Activated naive CD4-positive, alpha-beta T cell treated with anti-CD3 and anti-CD28 coated beads, Interleukin-2, amount 50 U/mL, for 24 hours (primary cell): Measurements from ENCODE around the gene CAMKMT.

Experiments
- H3K27ac Mint-ChIP-seq: one replicate; pipeline ENCODE4 v1.8.0; 2021; ENCODE audit warnings: mild to moderate bottlenecking, mixed read lengths
- H3K27me3 Mint-ChIP-seq: one replicate; pipeline ENCODE4 v1.8.0; 2021; ENCODE audit warnings: mixed read lengths
- H3K36me3 Mint-ChIP-seq: one replicate; pipeline ENCODE4 v1.8.0; 2021; ENCODE audit warnings: mixed read lengths
- H3K4me1 Mint-ChIP-seq: one replicate; pipeline ENCODE4 v1.8.0; 2021; ENCODE audit warnings: mixed read lengths
- H3K4me3 Mint-ChIP-seq: one replicate; pipeline ENCODE4 v1.8.0; 2021; ENCODE audit warnings: mild to moderate bottlenecking, mixed read lengths
- H3K9me3 Mint-ChIP-seq: one replicate; pipeline ENCODE4 v1.8.0; 2021; ENCODE audit warnings: mixed read lengths

The CAMKMT gene

DNA sequence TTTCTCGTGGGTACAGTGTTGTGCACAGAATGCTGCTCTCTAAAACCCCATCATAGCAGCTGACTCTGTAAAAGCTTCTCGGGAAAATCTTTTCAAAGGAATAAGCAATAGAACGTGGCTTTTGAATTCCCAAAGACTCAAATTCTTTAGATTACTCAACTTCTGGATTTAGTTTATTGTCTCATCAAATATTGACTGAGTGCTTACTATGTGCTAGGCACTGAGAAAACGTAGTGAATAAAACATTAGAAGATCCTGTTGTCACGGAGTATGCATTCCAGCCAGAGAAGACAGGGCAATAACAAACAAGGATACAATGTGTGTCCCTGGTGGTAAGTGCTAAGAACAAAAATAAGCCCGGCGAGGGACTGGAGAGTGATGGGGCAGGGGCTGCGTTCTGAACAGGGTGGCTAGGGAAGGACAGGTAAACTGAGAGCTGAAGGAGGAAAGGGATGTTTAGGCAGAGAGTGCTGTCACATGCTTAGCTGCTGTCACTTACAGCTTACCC lies 401.6 kb downstream of the CAMKMT start:
- Mint-ChIP-seq H3K9me3 (no peaks in the 10 kb centered on the region), H3K4me1 (no peaks in the 10 kb centered on the region), H3K36me3 (peaks cover 5% of the 10 kb centered on the region), H3K27me3 (no peaks in the 10 kb centered on the region), H3K27ac (no peak overlapping the region), H3K4me3 (no peak overlapping the region)

DNA sequence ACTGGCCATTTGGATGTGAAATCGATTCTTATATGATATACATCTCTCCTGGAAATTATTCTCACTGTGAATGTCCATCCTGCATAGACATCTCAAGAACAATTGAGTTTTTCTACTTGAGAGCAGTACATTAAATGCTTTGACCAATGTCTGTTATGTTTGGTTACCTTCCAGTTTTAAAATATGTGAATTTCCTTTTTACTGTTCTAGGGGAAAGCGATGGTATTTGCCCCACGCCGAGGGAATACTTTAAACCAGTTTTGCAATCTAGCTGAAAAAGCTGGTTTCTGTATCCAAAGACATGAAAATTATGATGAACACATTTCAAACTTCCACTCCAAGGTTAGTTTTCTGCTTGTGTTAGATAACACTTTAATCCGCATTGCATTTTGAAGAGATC lies 404.5 kb downstream of the CAMKMT start:
- H3K4me3 Mint-ChIP-seq, result no peak overlapping the region
- H3K36me3 Mint-ChIP-seq, result peaks cover 5% of the 10 kb centered on the region
- no peaks in the 10 kb centered on the region for H3K27me3 Mint-ChIP-seq
- no peak overlapping the region for H3K27ac Mint-ChIP-seq
- H3K4me1 Mint-ChIP-seq, result no peaks in the 10 kb centered on the region
- H3K9me3 Mint-ChIP-seq, result no peaks in the 10 kb centered on the region

GRCh38 chr2:44766777-44767176 lies 405.0 kb downstream of the CAMKMT start:
- no peaks in the 10 kb centered on the region for H3K27me3 Mint-ChIP-seq
- H3K36me3 Mint-ChIP-seq, result peaks cover 5% of the 10 kb centered on the region
- no peak overlapping the region for H3K4me3 Mint-ChIP-seq
- H3K4me1 Mint-ChIP-seq, result no peaks in the 10 kb centered on the region
- no peak overlapping the region for H3K27ac Mint-ChIP-seq
- H3K9me3 Mint-ChIP-seq, result no peaks in the 10 kb centered on the region

- Mint-ChIP-seq H3K4me3 (no peak overlapping the region), H3K27me3 (no peaks in the 10 kb centered on the region), H3K36me3 (peaks cover 10% of the 10 kb centered on the region), H3K9me3 (no peaks in the 10 kb centered on the region), H3K4me1 (no peaks in the 10 kb centered on the region), H3K27ac (no peak overlapping the region)
These were observed 405.9 kb downstream of the CAMKMT start for GRCh38 chr2:44767691-44768090.

GRCh38 chr2:44768438-44769236 lies 406.9 kb downstream of the CAMKMT start:
- H3K36me3 Mint-ChIP-seq, result peaks cover 8% of the 10 kb centered on the region
- H3K4me3 Mint-ChIP-seq, result no peak overlapping the region
- H3K9me3 Mint-ChIP-seq, result no peaks in the 10 kb centered on the region
- no peak overlapping the region for H3K27ac Mint-ChIP-seq
- no peaks in the 10 kb centered on the region for H3K4me1 Mint-ChIP-seq
- no peaks in the 10 kb centered on the region for H3K27me3 Mint-ChIP-seq

GRCh38 chr2:44769349-44770011 lies 407.7 kb downstream of the CAMKMT start:
- Mint-ChIP-seq H3K4me3 (no peak overlapping the region), H3K36me3 (peaks cover 8% of the 10 kb centered on the region), H3K4me1 (no peaks in the 10 kb centered on the region), H3K27ac (no peak overlapping the region), H3K27me3 (no peaks in the 10 kb centered on the region), H3K9me3 (no peaks in the 10 kb centered on the region)

- Mint-ChIP-seq H3K4me1 (no peaks in the 10 kb centered on the region), H3K4me3 (no peak overlapping the region), H3K9me3 (no peaks in the 10 kb centered on the region), H3K36me3 (peaks cover 8% of the 10 kb centered on the region), H3K27me3 (no peaks in the 10 kb centered on the region), H3K27ac (no peak overlapping the region)
These were observed 408.8 kb downstream of the CAMKMT start for GRCh38 chr2:44770221-44771195.

DNA sequence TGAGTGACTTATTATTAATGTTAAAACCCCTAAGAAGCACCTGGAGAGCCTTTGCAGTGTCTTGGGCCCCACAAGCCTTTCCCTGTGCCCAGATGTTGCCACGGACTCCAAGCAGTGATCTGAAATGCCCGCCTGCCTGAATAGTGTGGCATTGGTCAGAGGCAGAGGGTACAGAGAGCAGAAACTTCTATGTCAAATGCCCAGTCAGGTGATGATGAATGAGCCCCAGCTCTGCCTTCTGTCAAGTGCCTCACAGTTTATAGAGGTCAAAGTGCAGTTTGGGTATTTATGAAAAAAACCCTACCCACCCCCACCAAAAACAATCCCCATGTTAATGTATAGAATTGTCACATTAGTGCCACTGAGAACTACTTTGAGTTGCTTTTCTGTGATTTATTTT lies 409.8 kb downstream of the CAMKMT start:
- H3K27ac Mint-ChIP-seq, result no peak overlapping the region
- peaks cover 8% of the 10 kb centered on the region for H3K36me3 Mint-ChIP-seq
- H3K27me3 Mint-ChIP-seq, result no peaks in the 10 kb centered on the region
- H3K9me3 Mint-ChIP-seq, result no peaks in the 10 kb centered on the region
- H3K4me1 Mint-ChIP-seq, result no peaks in the 10 kb centered on the region
- no peak overlapping the region for H3K4me3 Mint-ChIP-seq

- Mint-ChIP-seq H3K36me3 (peaks cover 8% of the 10 kb centered on the region), H3K27me3 (no peaks in the 10 kb centered on the region), H3K4me3 (no peak overlapping the region), H3K27ac (no peak overlapping the region), H3K4me1 (no peaks in the 10 kb centered on the region), H3K9me3 (no peaks in the 10 kb centered on the region)
These were observed 410.4 kb downstream of the CAMKMT start for GRCh38 chr2:44772131-44772530.

DNA sequence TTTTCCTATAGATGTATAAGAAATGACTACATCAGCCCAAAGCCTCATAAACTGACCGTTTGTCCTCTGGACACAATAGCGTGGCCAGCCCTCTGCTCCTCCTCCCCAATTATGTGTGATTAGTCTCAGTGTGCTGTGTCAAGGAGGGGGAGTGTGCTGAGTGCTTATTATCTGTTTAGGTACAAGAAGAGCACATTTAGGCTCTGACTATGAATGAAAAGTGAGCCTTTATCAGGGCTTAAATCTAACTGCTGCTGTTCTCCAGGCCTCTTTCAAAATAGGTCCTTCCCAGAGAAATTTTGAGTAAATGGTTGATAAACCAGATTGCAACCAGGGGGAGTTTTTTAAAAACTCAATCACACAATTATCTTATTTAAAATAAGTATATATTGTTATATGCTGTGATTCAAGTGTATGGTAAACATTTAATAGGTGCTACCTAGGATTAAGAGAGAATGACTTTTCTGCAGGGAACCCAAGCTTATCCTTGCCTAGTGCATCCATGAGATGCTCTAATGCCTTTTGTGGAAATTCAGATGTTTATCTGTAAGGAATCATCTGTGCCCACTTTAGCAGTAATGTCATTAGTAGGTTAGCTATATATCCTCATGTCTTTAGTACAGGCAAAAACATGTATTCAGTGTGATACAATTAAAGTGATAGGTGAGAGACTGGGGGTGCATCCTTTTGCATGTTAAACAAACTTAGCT lies 411.1 kb downstream of the CAMKMT start:
- H3K9me3 Mint-ChIP-seq, result no peaks in the 10 kb centered on the region
- peaks cover 8% of the 10 kb centered on the region for H3K36me3 Mint-ChIP-seq
- H3K27me3 Mint-ChIP-seq, result no peaks in the 10 kb centered on the region
- no peaks in the 10 kb centered on the region for H3K4me1 Mint-ChIP-seq
- no peak overlapping the region for H3K4me3 Mint-ChIP-seq
- no peak overlapping the region for H3K27ac Mint-ChIP-seq

DNA sequence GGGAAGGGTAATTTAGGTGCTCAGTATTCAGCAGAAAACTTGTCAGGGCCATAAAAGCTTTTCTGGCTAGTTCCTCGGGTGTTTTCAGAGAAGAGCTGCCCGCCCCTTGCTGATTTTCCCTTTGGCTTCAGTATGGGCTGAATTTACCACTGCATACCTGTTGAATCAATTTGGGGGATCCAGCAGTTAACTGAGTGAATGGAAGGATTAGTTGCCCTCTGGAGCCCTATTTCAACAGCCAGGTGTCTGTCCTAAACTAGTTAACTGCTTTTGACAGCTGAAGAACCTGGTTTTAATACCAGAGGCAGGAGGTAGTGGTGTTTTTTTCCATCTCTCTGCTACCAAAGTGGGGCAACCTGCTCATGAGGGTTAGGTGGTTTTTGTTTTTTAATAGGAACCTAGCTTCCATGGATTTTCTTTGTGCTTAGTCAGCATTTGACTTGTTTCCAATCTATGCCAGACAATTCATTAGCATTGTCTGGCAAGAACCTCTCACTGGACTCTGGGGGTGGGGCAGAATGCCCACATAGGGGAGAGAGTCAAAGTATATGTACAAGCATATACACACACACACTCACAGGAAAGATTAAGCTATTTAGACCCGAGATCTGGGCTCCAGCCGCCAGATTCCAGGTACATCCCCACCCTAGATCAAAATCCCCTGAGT lies 413.2 kb downstream of the CAMKMT start:
- no peaks in the 10 kb centered on the region for H3K27me3 Mint-ChIP-seq
- H3K27ac Mint-ChIP-seq, result no peak overlapping the region
- no peak overlapping the region for H3K4me3 Mint-ChIP-seq
- H3K9me3 Mint-ChIP-seq, result no peaks in the 10 kb centered on the region
- H3K36me3 Mint-ChIP-seq, result peaks cover 13% of the 10 kb centered on the region
- no peaks in the 10 kb centered on the region for H3K4me1 Mint-ChIP-seq

DNA sequence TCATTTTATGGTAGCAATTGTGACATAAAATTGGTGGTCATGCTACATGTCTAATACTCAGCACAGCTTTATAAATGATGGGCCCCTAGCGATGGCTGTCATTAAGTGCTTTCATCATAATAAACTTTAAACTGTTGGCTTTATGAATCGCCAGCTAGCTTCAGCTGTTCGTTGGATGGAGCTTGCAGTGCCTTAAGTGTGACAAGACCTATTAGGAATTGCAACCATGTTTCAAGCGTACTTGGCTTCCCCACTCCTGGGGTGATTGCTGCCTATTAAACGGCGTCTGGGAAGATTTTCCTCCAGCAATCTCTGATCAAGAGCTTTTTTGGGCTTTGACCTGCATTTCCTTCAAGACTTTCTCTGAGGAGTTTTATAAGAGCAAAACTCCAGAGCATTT lies 415.3 kb downstream of the CAMKMT start:
- Mint-ChIP-seq H3K36me3 (peaks cover 14% of the 10 kb centered on the region), H3K9me3 (no peaks in the 10 kb centered on the region), H3K4me1 (no peaks in the 10 kb centered on the region), H3K27me3 (no peaks in the 10 kb centered on the region), H3K4me3 (no peak overlapping the region), H3K27ac (no peak overlapping the region)

DNA sequence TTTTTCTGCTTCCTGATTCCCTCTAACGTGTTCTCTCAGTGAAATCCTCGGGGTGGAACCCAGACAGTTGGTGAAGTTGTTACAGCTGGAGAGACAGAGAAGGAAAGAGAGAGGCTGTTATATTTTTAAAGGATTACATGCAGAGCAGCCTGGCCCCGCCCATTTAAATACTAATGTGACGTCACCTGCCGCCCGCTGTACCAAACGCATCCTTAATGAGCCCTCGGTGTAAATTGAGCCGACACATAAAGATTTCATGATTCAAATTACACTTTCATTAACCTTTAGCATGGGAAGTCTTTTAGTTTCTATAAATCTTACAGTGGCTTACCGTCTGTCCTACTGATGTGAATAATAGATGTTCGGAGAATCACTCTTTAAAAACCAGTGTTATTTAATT lies 415.8 kb downstream of the CAMKMT start:
- Mint-ChIP-seq H3K4me1 (no peaks in the 10 kb centered on the region), H3K4me3 (no peak overlapping the region), H3K36me3 (peaks cover 9% of the 10 kb centered on the region), H3K27ac (no peak overlapping the region), H3K9me3 (no peaks in the 10 kb centered on the region), H3K27me3 (no peaks in the 10 kb centered on the region)

DNA sequence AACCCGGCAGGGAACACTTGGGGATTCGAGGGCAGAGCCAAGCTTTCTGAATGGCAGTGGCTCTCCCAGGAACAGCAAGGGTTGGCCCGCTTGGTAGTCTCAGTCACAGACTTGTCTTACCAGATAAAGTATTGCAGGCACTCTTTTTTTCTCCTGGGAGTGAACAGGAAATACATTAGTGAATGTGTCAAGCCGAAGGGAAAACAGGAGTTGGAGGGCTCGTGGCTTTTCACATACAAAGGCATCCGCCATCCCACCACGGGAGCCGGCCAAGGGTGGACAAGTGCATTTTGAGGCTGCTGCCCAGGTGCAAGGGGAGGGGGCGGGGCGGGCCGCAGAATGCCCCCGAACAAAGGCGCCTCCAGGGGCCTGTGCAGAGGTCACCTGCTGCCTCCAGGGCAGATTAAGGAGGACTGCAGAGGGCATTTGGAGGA lies 416.5 kb downstream of the CAMKMT start:
- no peak overlapping the region for H3K27ac Mint-ChIP-seq
- H3K4me3 Mint-ChIP-seq, result no peak overlapping the region
- H3K9me3 Mint-ChIP-seq, result no peaks in the 10 kb centered on the region
- peaks cover 12% of the 10 kb centered on the region for H3K36me3 Mint-ChIP-seq
- H3K27me3 Mint-ChIP-seq, result no peaks in the 10 kb centered on the region
- no peaks in the 10 kb centered on the region for H3K4me1 Mint-ChIP-seq
